HepG2 (cell line): ENCODE results near the gene OR6B3. TPM values are rescaled to one million over a fixed set of nuclear protein-coding genes. Genes with fewer than 3 reads are reported as not detected.

Experiments
- ATAC-seq: fragments of 200-7000 bp; cut with Tn5 transposase; 3 replicates; pipeline ENCODE4 v1.9.1; 2020; ENCODE audit warnings: mild to moderate bottlenecking, moderate library complexity
- BruUV-seq: library from RNA; stranded (reverse); fragments of 400-500 nt; replicated peaks from 2 replicates; lab custom pipeline; 2021; lab: Mats Ljungman, UMichigan
- CTCF ChIA-PET: fragments of 300-600 bp; formaldehyde crosslinking; extraction: SDS; loops from one replicate; lab custom pipeline; 2021; ENCODE audit warnings: low total read pairs, inconsistent platforms, low intra/inter-chr PET ratio; lab: Yijun Ruan, JAX
- POLR2A ChIA-PET: fragments of 350-600 bp; sonication (Branson Sonifier 250); formaldehyde crosslinking; loops from one replicate; lab custom pipeline; 2020; ENCODE audit warnings: antibody characterized with exemption, inconsistent platforms; lab: Yijun Ruan, JAX
- DNase-seq: peaks from one replicate; pipeline ENCODE4 v3.0.0-alpha.2; 2015; ENCODE audit warnings: low spot score
- FAIRE-seq: peaks from 3 replicates; lab custom pipeline; 2011; peaks lifted over from hg19 to GRCh38; lab: Jason Lieb, UNC
- H2AFZ ChIP-seq: one replicate; pipeline ENCODE4 v1.6.1; 2011; ENCODE audit warnings: low read length, inconsistent platforms
- H3K27ac ChIP-seq: fragments of 300-600 bp; 3 replicates; pipeline ENCODE4 v1.8.0; 2011; ENCODE audit warnings: mixed run types, mild to moderate bottlenecking, mixed read lengths, low read length, inconsistent platforms; ENCODE audit not compliant: insufficient read depth; ENCODE audit errors: extremely low read length
- H3K27me3 ChIP-seq, 2 experiments: fragments of 200-600 bp in 1 of 2; 2 replicates in 1 of 2; 3 replicates in 1 of 2; pipeline versions ENCODE4 v1.6.0 to v1.8.0; 2011; ENCODE audit warnings: low read length in 2 of 2, mild to moderate bottlenecking in 2 of 2, moderate library complexity in 2 of 2, inconsistent platforms in 1 of 2; ENCODE audit not compliant: insufficient read depth in 2 of 2, control insufficient read depth in 1 of 2
- H3K36me3 ChIP-seq, 2 experiments: fragments of 200-600 bp in 1 of 2; replicated peaks in 1 of 2; 2 replicates in 1 of 2; 3 replicates in 1 of 2; pipeline versions ENCODE4 v1.5.1 to v1.8.0; 2011; ENCODE audit warnings: low read length in 2 of 2, inconsistent platforms in 1 of 2; ENCODE audit not compliant: insufficient read depth in 2 of 2, control insufficient read depth in 1 of 2
- H3K4me1 ChIP-seq: 2 replicates; pipeline ENCODE4 v1.5.1; 2012; ENCODE audit warnings: low read length, inconsistent platforms; ENCODE audit not compliant: insufficient read depth
- H3K4me2 ChIP-seq: 2 replicates; pipeline ENCODE4 v1.6.0; 2011; ENCODE audit warnings: low read depth, low read length, inconsistent platforms
- H3K4me3 ChIP-seq, 3 experiments: fragments of 200-600 bp in 1 of 3; sonication (generic), shearing (Covaris generic) in 1 of 3; replicated peaks in 1 of 3; 2 replicates each; pipeline ENCODE4 v1.5.1; 2011 to 2016; ENCODE audit warnings: low read length in 3 of 3, inconsistent platforms in 2 of 3, low read depth in 2 of 3, mild to moderate bottlenecking in 2 of 3, control low read depth in 1 of 3, mixed read lengths in 1 of 3; ENCODE audit not compliant: insufficient read depth in 1 of 3
- H3K79me2 ChIP-seq: one replicate; pipeline ENCODE4 v1.6.1; 2011; ENCODE audit warnings: low read length, inconsistent platforms; ENCODE audit not compliant: insufficient read depth
- H3K9ac ChIP-seq: 2 replicates; pipeline ENCODE4 v1.6.0; 2011; ENCODE audit warnings: mild to moderate bottlenecking, low read depth, low read length, inconsistent platforms; ENCODE audit not compliant: insufficient read depth
- H3K9me3 ChIP-seq: 2 replicates; pipeline ENCODE4 v1.5.1; 2012; ENCODE audit warnings: mild to moderate bottlenecking, low read length
- H4K20me1 ChIP-seq: 2 replicates; pipeline ENCODE4 v1.6.0; 2011; ENCODE audit warnings: inconsistent platforms, mild to moderate bottlenecking, low read length, moderate library complexity; ENCODE audit not compliant: insufficient read depth
- DNMT3B ChIP-seq: conservative IDR thresholded peaks from 2 replicates; pipeline ENCODE4 v1.6.1; 2016; ENCODE audit warnings: missing biosample characterization, control low read depth
- ELF1 ChIP-seq: sonication (generic); formaldehyde crosslinking; IDR thresholded peaks from 2 replicates; pipeline ENCODE4 v1.4.0; 2020; ENCODE audit warnings: missing genetic modification reagents
- GLMP ChIP-seq: sonication (generic); formaldehyde crosslinking; IDR thresholded peaks from 2 replicates; pipeline ENCODE4 v1.9.0; 2021; ENCODE audit warnings: missing genetic modification reagents, mild to moderate bottlenecking, borderline replicate concordance
- JARID2 ChIP-seq: sonication (generic); formaldehyde crosslinking; IDR thresholded peaks from 2 replicates; pipeline ENCODE4 v1.8.1; 2023; ENCODE audit warnings: missing genetic modification reagents, inconsistent platforms; ENCODE audit not compliant: insufficient replicate concordance
- KDM2A ChIP-seq: sonication (generic); formaldehyde crosslinking; IDR thresholded peaks from 2 replicates; pipeline ENCODE4 v1.4.0; 2020; ENCODE audit warnings: low read depth, missing genetic modification reagents, borderline replicate concordance
- KLF13 ChIP-seq: sonication (generic); formaldehyde crosslinking; IDR thresholded peaks from 2 replicates; pipeline ENCODE4 v1.4.0; 2020; ENCODE audit warnings: mild to moderate bottlenecking, missing genetic modification reagents
- MTERF4 ChIP-seq: sonication (generic); formaldehyde crosslinking; IDR thresholded peaks from 2 replicates; pipeline ENCODE4 v1.8.0; 2023; ENCODE audit warnings: mild to moderate bottlenecking, missing genetic modification reagents
- ZBTB21 ChIP-seq: sonication (generic); formaldehyde crosslinking; IDR thresholded peaks from 2 replicates; pipeline ENCODE4 v1.4.0; 2020; ENCODE audit warnings: missing genetic modification reagents
- ZGPAT ChIP-seq: IDR thresholded peaks from 2 replicates; pipeline ENCODE4 v1.6.1; 2016; ENCODE audit warnings: mild to moderate bottlenecking
- ZMYM4 ChIP-seq: sonication (generic); formaldehyde crosslinking; IDR thresholded peaks from 2 replicates; pipeline ENCODE4 v1.8.1; 2023; ENCODE audit warnings: mild to moderate bottlenecking, missing genetic modification reagents
- ZNF121 ChIP-seq: sonication (generic); formaldehyde crosslinking; IDR thresholded peaks from 2 replicates; pipeline ENCODE4 v1.5.0; 2020; ENCODE audit warnings: mild to moderate bottlenecking, missing genetic modification reagents
- ZNF282 ChIP-seq: fragments of 450-650 bp; IDR thresholded peaks from 2 replicates; pipeline ENCODE4 v1.6.1; 2018; ENCODE audit not compliant: partially characterized antibody
- ZNF678 ChIP-seq: sonication (generic); formaldehyde crosslinking; IDR thresholded peaks from 2 replicates; pipeline ENCODE4 v1.4.0; 2020; ENCODE audit warnings: mild to moderate bottlenecking, missing genetic modification reagents
- ZNF703 ChIP-seq: sonication (generic); formaldehyde crosslinking; IDR thresholded peaks from 2 replicates; pipeline ENCODE4 v1.5.1; 2020; ENCODE audit warnings: missing genetic modification reagents, mild to moderate bottlenecking, moderate library complexity, borderline replicate concordance
- WGBS: methylation state at CpG from one replicate; pipeline ENCODE4 v1.1.6; 2017; ENCODE audit warnings: low lambda C conversion rate; 5-methylcytosine and 5-hydroxymethylcytosine counted together
- in situ Hi-C: cut with HindIII; loops from 2 replicates; pipeline ENCODE4 v1.10.0; 2017; ENCODE audit warnings: low pct_unique_long_range_greater_than_20kb; ENCODE audit not compliant: extremely low pct_ligation_motif_present
- intact Hi-C: fragments of 100-400 bp; cut with micrococcal nuclease; formaldehyde crosslinking; loops from one replicate; pipeline ENCODE4 v1.10.0; 2022; ENCODE audit not compliant: unreplicated experiment
- polyA plus RNA-seq, 8 experiments: library from polyadenylated mRNA; depleted of rRNA in 3 of 8; stranded (reverse) in 7 of 8; unstranded in 1 of 8; fragments of >200 nt; fragmentation: Illumina TruSeq in 4 of 8; extraction: Trizol in 4 of 8; gene quantifications; 2 replicates each; pipeline versions ENCODE4 v1.2.1 to v1.2.3, GENCODE V29; 2011 to 2016; ENCODE audit warnings: low read depth in 4 of 8, missing spikeins in 1 of 8, mixed read lengths in 1 of 8; ENCODE audit not compliant: insufficient read depth in 1 of 8
- total RNA-seq, 5 experiments: library from RNA; depleted of rRNA; stranded (reverse); fragments of >200 nt; fragmentation: Illumina TruSeq; extraction: Trizol; gene quantifications; 2 replicates each; pipeline ENCODE4 v1.2.3, GENCODE V29; 2016; ENCODE audit warnings: low read depth in 1 of 5

Gene OR6B3
- total and polyA plus RNA-seq, 2 of the 13 experiments (the other 11 are each of a cell fraction or from before 2014, with no cell fraction given), result not detected

- POLR2A ChIA-PET, result no interaction called here
Measured at GRCh38 chr2:240002983-240003382, 50.3 kb downstream of the OR6B3 start.

GRCh38 chr2:240000671-240001070 lies 52.6 kb downstream of the OR6B3 start:
- Histone ChIP-seq H3K79me2 (no peaks in the 10 kb centered on the region), H3K9me3 (no peaks in the 10 kb centered on the region), H3K27ac (no peak overlapping the region), H4K20me1 (no peaks in the 10 kb centered on the region), H3K27me3 (no peaks in the 10 kb centered on the region), H2AFZ (no peak overlapping the region), H3K4me2 (no peak overlapping the region), H3K4me1 (no peaks in the 10 kb centered on the region), H3K4me3 (no peak overlapping the region), H3K9ac (no peak overlapping the region), H3K36me3 (peaks cover 31 to 76% of the 10 kb centered on the region in 2 experiments)
- ATAC-seq (no peak), DNase-seq (no peak), FAIRE-seq (no peak)
- POLR2A ChIA-PET, result no interaction called here
- TF ChIP-seq ZGPAT (CRISPR knock-in tag) (no peak), MTERF4 (CRISPR knock-in tag) (no peak), KLF13 (CRISPR knock-in tag) (no peak), ZNF282 (no peak), DNMT3B (no peak), ZBTB21 (CRISPR knock-in tag) (no peak), KDM2A (CRISPR knock-in tag) (no peak), ZNF678 (CRISPR knock-in tag) (no peak), GLMP (CRISPR knock-in tag) (no peak), ZMYM4 (no peak)
- intact Hi-C loops, result no loop called here
- BruUV-seq, result no TSS peak
- in situ Hi-C loops, result no loop called here
- CTCF ChIA-PET, result no interaction called here
- WGBS, result 96% methylated on average over 11 of the region's 11 CpGs

More at GRCh38 chr2:240002983-240003382, 50.3 kb downstream of the OR6B3 start:
- TF ChIP-seq ELF1 (no peak), JARID2 (no peak), ZNF121 (CRISPR knock-in tag) (peak; percentile 46; the same call in 1 of the 2 replicates), ZNF703 (CRISPR knock-in tag) (no peak)
- 90% methylated on average over 7 of the region's 7 CpGs for WGBS
- no peak overlapping the region for H3K27ac ChIP-seq
- no peaks in the 10 kb centered on the region for H3K4me1 ChIP-seq
- no peak for ATAC-seq
- H3K9me3 ChIP-seq, result no peaks in the 10 kb centered on the region
- CTCF ChIA-PET, result no interaction called here
- intact Hi-C loops, result no loop called here
- DNase-seq, result no peak
- in situ Hi-C loops, result no loop called here
- peaks cover 35 to 93% of the 10 kb centered on the region in 2 experiments for H3K36me3 ChIP-seq
- no peak for FAIRE-seq
- no peaks in the 10 kb centered on the region for H3K27me3 ChIP-seq
- no peak overlapping the region for H2AFZ ChIP-seq
- no TSS peak for BruUV-seq
- H3K4me2 ChIP-seq, result no peak overlapping the region
- no peak overlapping the region for H3K4me3 ChIP-seq
- H4K20me1 ChIP-seq, result no peaks in the 10 kb centered on the region
- no peak overlapping the region for H3K9ac ChIP-seq
- H3K79me2 ChIP-seq, result no peaks in the 10 kb centered on the region
